Mesodermal cell (in vitro differentiated cells): ENCODE measurements around the gene ELMO3.

ENCODE experiments used
- H3K27ac ChIP-seq: 2 replicates; pipeline ENCODE4 v1.7.0; 2013; ENCODE audit warnings: mild to moderate bottlenecking, low read depth, low read length, moderate library complexity; ENCODE audit not compliant: severe bottlenecking
- H3K36me3 ChIP-seq: 2 replicates; pipeline ENCODE4 v1.7.1; 2013; ENCODE audit warnings: mild to moderate bottlenecking, low read length, moderate library complexity; ENCODE audit not compliant: control insufficient read depth, insufficient read depth
- H3K4me1 ChIP-seq: one replicate; pipeline ENCODE4 v1.7.1; 2013; ENCODE audit warnings: mild to moderate bottlenecking, low read length; ENCODE audit not compliant: insufficient read depth, control insufficient read depth, poor library complexity, severe bottlenecking
- H3K4me3 ChIP-seq: 2 replicates; pipeline ENCODE4 v1.7.0; 2013; ENCODE audit warnings: low read length, control low read depth, mild to moderate bottlenecking; ENCODE audit not compliant: insufficient read depth, poor library complexity, severe bottlenecking; ENCODE audit errors: extremely low read depth
- H3K9me3 ChIP-seq: 2 replicates; pipeline ENCODE4 v1.7.1; 2013; ENCODE audit warnings: mild to moderate bottlenecking, low read length, moderate library complexity; ENCODE audit not compliant: control insufficient read depth
- WGBS, 2 experiments: methylation state at CpG; one replicate each; pipeline ENCODE4 v1.1.5; 2013; ENCODE audit warnings: missing lambda C conversion rate in 2 of 2; ENCODE audit not compliant: insufficient coverage in 2 of 2; 5-methylcytosine and 5-hydroxymethylcytosine counted together

ELMO3 gene

DNA sequence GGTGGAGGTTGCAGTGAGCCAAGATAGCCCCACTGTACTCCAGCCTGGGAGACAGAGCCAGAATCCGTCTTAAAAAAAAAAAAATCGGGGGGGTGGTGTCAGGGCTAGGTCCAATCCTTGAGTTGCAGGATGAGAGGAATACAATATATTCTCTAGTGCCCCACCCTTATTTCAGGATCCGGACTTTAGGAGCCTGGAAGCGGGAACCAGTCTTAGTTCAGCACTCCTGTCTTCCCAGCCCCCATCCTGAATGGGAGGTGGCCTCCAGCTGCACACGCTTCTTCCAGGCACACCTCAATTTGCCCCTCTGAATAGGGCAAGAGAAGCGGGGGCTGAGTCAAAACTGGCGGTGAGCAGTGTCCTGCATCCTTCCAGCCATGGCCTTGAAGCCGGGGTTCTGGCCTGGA is 46.7 kb downstream of the ELMO3 start:
- 15 to 32% methylated on average over 5 to 7 of the region's 8 CpGs for WGBS, 2 experiments
- peaks cover 8% of the 10 kb centered on the region for H3K36me3 ChIP-seq
- H3K4me3 ChIP-seq: peak overlapping the region; percentile 86
- H3K9me3 ChIP-seq: no peaks in the 10 kb centered on the region
- H3K4me1 ChIP-seq: peaks cover 57% of the 10 kb centered on the region
- H3K27ac ChIP-seq: peak overlapping the region; percentile 96

DNA sequence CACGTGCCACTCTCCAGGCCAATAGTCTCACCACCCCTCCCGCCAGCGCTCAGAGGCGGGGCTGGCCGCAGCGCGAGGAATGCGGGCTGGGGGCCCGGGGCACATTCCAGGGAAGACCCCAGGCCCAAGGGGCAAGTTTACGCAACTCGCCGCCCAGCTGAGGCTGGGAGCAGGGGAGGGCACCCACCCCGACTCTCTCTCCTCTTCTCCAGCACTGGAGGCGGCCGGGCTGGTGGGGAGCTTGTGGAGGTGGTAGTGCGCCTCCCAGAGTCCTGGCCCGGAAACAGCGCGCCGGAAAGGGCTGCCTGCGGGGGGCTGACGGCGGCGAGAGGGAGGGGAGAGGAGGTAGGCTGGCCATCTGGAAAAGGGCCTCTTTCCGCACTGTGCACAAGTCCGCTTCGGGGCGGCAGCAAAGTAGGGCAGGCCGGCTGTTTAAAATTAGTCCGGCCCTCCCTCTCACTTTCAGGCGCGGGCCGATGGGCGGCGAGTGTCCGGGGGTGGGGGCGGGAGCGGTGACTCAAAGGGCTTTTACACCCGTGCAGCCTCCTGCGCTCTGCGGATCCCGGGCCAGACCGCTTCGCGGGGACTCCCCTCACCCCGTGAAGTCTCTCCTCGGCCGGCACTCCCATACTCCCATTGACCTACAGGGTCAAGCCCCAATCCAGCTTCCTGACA is 47.3 kb downstream of the ELMO3 start:
- peak overlapping the region; percentile 86 for H3K4me3 ChIP-seq
- no peaks in the 10 kb centered on the region for H3K9me3 ChIP-seq
- H3K27ac ChIP-seq: peak overlapping the region; percentile 96
- H3K4me1 ChIP-seq: peaks cover 54% of the 10 kb centered on the region
- 0 to 1% methylated on average over 27 to 34 of the region's 48 CpGs for WGBS, 2 experiments
- peaks cover 8% of the 10 kb centered on the region for H3K36me3 ChIP-seq

DNA sequence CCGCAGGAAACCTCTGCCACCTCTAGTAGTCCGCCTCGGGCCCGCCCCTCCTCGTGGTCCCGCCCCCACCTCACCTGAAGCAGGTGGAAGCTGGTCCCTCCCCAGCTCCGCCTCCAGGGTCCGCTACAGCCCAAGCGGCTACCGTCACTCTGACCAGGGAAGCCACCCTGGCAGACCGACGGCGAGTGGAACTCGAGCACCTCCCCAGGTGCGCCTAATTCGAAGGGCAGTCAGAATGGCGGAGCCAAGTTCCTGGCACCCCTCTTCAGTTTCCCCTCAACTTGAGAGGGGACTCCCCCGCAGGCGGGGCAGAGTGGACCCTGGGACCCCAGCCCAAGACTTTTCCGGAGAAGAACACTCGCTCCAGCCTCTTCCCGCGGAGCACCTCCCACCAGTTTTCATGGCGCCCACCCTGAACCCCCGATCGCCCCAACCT is 47.8 kb downstream of the ELMO3 start:
- WGBS, 2 experiments: 0% methylated on average over 20 to 22 of the region's 26 CpGs
- Histone ChIP-seq H3K27ac (peak overlapping the region; percentile 96), H3K9me3 (no peaks in the 10 kb centered on the region), H3K4me3 (peak overlapping the region; percentile 86), H3K36me3 (peaks cover 8% of the 10 kb centered on the region), H3K4me1 (peaks cover 49% of the 10 kb centered on the region)

DNA sequence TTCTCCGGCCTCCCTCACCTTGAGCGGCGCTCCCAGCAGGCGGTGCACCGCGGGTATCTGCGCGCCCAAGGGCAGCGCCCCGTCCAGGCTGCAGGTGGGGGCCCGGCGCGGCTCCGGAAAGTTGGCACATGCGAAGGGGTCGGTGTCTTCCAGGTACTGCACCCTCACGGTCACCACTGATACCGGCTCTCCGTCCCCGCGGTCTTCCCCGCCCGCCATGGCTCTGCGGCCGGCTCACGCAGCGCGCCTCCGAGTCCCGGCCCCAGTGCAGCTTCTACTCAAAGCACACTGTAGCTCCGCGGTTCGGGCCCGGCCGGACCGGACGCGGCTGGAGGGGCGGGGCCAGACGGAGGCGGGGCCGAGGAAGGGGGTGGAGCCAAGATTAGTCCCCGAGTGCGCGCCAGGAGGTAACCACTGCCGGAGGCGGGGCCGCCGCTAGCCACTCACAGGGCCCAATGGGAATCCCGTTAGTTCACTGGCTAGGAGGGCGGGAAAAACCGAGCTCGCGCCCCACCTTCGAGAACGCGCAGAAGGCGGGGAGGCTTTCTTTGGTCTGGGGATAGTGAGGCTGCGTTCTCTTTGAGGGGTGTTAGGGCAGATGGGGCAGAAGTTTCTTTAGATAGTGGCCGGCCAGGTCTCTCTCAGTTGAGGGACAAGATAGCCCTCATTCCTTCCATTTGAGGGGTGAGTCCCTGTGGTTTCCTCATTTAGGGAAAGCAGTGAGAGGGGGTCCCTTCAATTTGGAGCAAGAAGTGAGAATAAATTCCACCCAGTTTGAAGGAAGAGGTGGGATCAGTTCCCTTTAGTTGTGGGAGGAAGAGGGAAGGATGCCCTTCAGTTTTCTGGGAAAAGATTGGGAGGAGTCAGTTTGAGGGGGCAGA is 48.5 kb downstream of the ELMO3 start, which contains the start of gene FHOD1:
Gene FHOD1 (minus strand): TSS at position 290 of the 881 bp plus-strand sequence. CDS start 71 bp downstream, at position 219.
- WGBS, 2 experiments: 0 to 1% methylated on average over 49 to 52 of the region's 60 CpGs
- Histone ChIP-seq H3K36me3 (peaks cover 5% of the 10 kb centered on the region), H3K4me3 (peak within 1 kb of the TSS; percentile 86), H3K4me1 (peaks cover 42% of the 10 kb centered on the region), H3K9me3 (no peaks in the 10 kb centered on the region), H3K27ac (peak within 1 kb of the TSS; percentile 96)

DNA sequence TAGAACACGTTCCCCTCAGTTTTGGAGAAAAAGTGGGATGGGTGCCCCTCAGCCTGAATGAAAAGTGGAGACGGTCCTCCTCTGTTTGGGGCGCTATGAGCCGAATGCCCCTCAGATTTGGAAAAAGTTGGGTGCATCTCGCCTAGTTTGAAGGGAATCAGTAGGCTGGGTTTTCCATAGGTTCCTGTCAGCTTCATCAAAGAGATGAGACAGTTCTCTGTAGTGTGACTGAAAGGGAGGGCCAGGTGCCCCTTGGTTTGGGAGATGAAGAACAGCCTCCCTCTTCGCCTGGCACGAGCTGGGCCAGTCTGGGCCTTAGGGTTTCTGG is 49.1 kb downstream of the ELMO3 start:
- WGBS, 2 experiments: 13 to 16% methylated on average over 6 to 7 of the region's 7 CpGs

DNA sequence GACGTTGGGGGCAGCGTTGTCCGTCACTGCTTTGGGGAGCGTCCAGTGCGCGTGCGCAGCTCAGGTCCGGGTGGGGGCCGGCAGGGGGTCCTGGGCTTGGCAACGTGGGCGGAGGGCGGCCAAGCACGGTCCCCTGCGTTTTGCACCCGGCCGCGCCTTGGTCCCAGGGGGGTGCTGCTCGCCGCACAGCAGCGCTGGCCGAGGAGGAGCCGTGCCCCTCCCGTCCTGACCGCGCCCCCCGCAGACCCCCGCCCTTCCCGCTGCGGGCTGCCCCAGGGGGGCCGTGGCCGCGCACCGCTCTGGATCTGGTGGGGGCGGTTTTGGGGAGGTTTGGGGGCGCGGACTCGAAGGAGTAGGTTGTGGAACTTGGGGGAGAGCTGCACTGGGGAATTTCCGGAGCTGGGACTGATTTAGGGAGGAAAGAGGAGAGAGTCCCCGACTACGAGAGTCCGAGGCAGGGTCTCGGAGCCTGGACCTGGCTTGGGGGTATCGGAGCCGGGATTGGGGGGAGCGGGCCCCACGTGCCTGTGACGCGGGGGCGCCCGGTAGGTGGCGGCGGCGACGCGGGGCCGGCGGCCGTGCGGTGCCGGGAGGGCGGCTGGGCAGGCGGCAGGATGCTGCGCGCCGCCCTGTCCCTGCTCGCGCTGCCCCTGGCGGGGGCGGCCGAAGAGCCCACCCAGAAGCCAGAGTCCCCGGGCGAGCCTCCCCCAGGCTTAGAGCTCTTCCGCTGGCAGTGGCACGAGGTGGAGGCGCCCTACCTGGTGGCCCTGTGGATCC is 49.7 kb downstream of the ELMO3 start, which contains the start of gene SLC9A5:
Gene SLC9A5 (plus strand): TSS at position 579 of the 777 bp plus-strand sequence. CDS start 36 bp downstream, at position 615.
- Histone ChIP-seq H3K4me1 (peaks cover 31% of the 10 kb centered on the region), H3K9me3 (no peaks in the 10 kb centered on the region), H3K36me3 (peaks cover under 1% of the 10 kb centered on the region), H3K4me3 (peak within 1 kb of the TSS; percentile 86), H3K27ac (peak within 1 kb of the TSS; percentile 3)
- WGBS, 2 experiments: 0 to 1% methylated on average over 55 to 60 of the region's 75 CpGs

More for the DNA sequence above, 49.1 kb downstream of the ELMO3 start:
- Histone ChIP-seq H3K36me3 (peaks cover 5% of the 10 kb centered on the region), H3K27ac (no peak overlapping the region), H3K9me3 (no peaks in the 10 kb centered on the region), H3K4me1 (peaks cover 36% of the 10 kb centered on the region), H3K4me3 (peak overlapping the region; percentile 86)

DNA sequence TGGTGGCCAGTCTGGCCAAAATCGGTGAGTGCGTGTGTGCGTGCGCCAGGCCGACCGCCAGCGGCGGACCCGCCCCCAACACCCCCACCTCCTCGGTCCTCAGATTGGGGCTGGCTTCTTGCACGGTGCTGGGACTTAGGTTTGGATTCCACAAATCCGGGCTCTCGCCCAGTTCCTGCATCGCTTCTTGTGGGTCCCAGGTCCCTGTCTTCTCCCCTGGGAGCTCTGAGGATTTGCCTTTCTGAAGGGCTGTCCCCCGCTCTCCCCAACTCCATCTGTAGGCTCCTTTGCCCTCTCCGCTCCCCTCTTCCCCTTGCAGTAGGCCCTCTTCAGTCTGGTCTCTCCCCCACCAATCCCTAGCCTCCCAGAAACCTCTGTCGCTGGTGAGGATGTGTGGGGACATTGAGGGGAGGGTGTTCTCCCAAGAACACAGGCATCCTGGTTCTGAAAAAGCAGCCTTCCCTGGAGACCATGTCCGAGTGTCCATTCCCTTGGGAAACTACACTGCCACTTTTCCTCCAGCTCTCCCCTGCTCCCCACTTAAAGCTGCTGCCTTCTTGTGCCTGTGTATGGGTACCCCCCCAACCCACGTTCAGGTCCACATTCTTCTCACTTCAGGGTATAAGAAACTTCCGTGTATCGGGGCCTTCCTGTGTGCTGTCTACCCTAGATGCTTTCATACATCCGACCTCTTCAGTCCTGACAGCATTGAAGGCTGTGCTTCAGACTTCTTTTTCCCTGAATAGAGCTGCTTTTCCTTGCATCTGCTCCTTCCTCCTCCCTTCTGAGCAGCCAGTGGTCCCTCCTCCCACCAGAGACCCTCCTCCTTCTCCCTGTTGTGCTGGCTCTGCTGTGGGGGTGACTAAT is 50.5 kb downstream of the ELMO3 start:
- no peaks in the 10 kb centered on the region for H3K9me3 ChIP-seq
- whole genome bisulfite sequencing, 2 experiments: 13% methylated on average over 19 to 20 of the region's 22 CpGs
- H3K36me3 ChIP-seq: no peaks in the 10 kb centered on the region
- H3K27ac ChIP-seq: no peak overlapping the region
- H3K4me1 ChIP-seq: peaks cover 23% of the 10 kb centered on the region
- peak overlapping the region; percentile 86 for H3K4me3 ChIP-seq

DNA sequence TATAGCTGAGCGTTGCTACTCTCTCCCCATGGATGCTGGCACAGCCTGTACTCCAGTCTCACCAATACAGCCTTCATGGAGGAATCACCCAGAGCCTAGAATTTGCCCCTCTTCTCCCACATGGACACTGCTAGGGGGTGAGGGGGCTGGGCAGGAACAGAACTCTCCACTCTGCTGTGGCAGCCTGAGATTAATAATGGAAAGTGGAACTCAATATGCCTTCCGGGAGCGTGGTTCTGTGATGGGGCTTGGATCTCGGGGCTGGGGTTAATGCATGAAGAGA is 51.1 kb downstream of the ELMO3 start:
- Histone ChIP-seq H3K9me3 (no peaks in the 10 kb centered on the region), H3K4me3 (no peak overlapping the region), H3K27ac (no peak overlapping the region), H3K36me3 (no peaks in the 10 kb centered on the region), H3K4me1 (peaks cover 18% of the 10 kb centered on the region)
- 80 to 88% methylated on average over 3 of the region's 4 CpGs for WGBS, 2 experiments

DNA sequence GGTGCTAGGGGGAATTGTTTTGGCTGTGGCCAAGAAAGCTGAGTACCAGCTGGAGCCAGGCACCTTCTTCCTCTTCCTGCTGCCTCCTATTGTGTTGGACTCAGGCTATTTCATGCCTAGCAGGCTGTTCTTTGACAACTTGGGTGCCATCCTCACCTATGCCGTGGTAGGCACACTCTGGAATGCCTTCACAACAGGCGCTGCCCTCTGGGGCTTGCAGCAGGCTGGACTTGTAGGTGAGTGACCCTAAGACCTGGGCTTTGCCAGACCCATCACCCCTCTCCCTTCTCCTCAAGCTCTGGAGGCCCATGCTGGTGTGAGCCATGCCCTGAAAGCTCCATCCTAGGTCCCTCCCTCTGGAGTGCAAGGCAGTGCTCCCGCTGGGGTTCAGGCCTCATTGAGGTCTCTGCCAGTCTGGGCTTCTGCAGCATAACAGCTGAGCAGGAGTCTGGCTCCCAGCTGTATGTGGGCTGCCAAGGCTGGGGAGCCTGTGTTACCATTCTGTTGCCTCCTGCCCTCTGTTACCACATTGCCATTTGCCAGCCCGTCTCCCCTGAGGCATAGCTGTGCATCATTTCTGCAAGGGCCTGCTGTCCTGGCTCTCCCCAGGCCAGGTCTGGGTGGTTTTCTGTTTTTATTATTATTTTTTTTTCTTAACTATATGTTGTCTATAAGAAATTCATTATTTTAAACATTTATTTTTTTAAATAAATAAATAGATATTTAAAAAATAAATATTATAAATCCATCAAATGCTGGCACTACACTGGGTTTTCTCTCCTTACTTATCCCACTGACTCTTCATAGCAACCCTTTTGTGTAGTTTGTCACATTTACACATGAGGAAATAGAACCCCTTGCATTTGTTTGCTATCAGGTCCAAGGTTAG is 53.9 kb downstream of the ELMO3 start:
- 95 to 97% methylated on average over 3 of the region's 4 CpGs for WGBS, 2 experiments
- no peaks in the 10 kb centered on the region for H3K36me3 ChIP-seq
- no peaks in the 10 kb centered on the region for H3K9me3 ChIP-seq
- peaks cover 8% of the 10 kb centered on the region for H3K4me1 ChIP-seq
- H3K27ac ChIP-seq: no peak overlapping the region
- no peak overlapping the region for H3K4me3 ChIP-seq
